ENCODE data around the gene NEUROD6. TPM values are rescaled to one million over a fixed set of nuclear protein-coding genes. Genes with fewer than 3 reads are reported as not detected.
A peak's percentile ranks its signal among the peaks of the same experiment; 100 is the strongest.

NEUROD6 gene
- total RNA-seq, 1 experiment from 2014 or later, result not detected

- Histone ChIP-seq H3K4me3 (ENCODE audit: low read depth, low read length, poor library complexity, severe bottlenecking) (no peak overlapping the region), H3K4me1 (ENCODE audit: insufficient read depth, low read length, poor library complexity, severe bottlenecking) (peaks cover 9% of the 10 kb centered on the region), H3K27ac (ENCODE audit: low read depth, low read length, poor library complexity, severe bottlenecking) (peak overlapping the region; percentile 10), H3K27me3 (replicated peaks; ENCODE audit: insufficient read depth, low read depth, low read length, poor library complexity) (no peaks in the 10 kb centered on the region), H3K9me3 (ENCODE audit: low read depth, low read length, poor library complexity, severe bottlenecking) (no peaks in the 10 kb centered on the region), H3K36me3 (ENCODE audit: insufficient read depth, low read length, poor library complexity, severe bottlenecking) (no peaks in the 10 kb centered on the region)
- ChIA-PET POLR2A (ENCODE audit: low non-redundant PET) (no interaction called here), CTCF (interaction anchor here (0.5 to 2.0 kb wide), 6 partner anchors 70 to 1118 kb away, joined by 3 to 9 read pairs (median 6); no protein-coding TSS in a partner anchor)
- no TSS peak for BruUV-seq (replicated peaks)
- DNase-seq (ENCODE audit: low spot score), result peak; percentile 85
- no peak for TF ChIP-seq EZH2 (IDR thresholded peaks at IDR 0.05; ENCODE audit: borderline replicate concordance, low read depth, low read length, poor library complexity, severe bottlenecking)
- TF ChIP-seq, protein P1, sequence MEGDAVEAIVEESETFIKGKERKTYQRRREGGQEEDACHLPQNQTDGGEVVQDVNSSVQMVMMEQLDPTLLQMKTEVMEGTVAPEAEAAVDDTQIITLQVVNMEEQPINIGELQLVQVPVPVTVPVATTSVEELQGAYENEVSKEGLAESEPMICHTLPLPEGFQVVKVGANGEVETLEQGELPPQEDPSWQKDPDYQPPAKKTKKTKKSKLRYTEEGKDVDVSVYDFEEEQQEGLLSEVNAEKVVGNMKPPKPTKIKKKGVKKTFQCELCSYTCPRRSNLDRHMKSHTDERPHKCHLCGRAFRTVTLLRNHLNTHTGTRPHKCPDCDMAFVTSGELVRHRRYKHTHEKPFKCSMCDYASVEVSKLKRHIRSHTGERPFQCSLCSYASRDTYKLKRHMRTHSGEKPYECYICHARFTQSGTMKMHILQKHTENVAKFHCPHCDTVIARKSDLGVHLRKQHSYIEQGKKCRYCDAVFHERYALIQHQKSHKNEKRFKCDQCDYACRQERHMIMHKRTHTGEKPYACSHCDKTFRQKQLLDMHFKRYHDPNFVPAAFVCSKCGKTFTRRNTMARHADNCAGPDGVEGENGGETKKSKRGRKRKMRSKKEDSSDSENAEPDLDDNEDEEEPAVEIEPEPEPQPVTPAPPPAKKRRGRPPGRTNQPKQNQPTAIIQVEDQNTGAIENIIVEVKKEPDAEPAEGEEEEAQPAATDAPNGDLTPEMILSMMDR (conservative IDR thresholded peaks at IDR 0.05; ENCODE audit: low read depth, low read length), result peak; percentile 85
- intact Hi-C loops (cut with micrococcal nuclease; ENCODE audit: unreplicated experiment), result loop anchor here (1.0 to 10.0 kb wide), 5 partner anchors 71 to 363 kb away; no protein-coding TSS in a partner anchor
These were observed 33.1 kb upstream of the NEUROD6 start for GRCh38 chr7:31373337-31374289.

DNA sequence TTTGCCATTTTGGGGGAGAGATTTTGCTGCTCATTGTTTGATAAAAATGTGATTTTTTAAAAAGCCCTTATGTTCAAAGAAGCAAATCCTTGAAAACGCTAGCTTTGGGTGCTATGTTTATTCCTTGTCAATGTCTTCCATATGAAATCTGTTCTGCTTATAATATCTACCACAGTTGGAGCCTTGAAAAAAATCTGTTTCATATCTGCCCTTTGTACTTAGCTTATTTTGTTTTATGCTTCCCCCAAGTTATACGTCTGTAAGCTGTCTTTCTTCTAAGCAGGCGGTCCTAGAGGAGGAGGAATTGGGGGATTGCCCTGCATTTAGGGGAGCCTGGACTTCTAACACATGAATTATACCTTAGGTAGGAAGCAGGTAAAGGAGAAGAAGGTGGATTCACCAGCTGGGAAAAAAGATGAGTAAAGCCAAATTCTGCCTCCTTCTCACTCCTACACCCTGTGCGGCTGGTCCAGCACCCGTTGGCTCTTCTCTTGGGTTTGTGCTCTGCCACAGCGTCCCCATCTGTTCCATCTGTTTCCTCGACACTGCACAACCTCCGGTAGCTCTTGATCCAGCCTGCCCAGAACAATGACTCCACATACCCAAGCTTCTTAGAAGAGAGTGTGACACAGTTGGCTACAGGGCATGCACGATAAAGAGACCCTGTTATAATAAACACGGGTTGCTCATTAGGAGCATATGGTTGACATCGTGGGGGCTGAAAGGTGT lies 31.9 kb upstream of the NEUROD6 start:
- POLR2A ChIA-PET (ENCODE audit: low non-redundant PET), result no interaction called here
- no peak overlapping the region for H3K27ac ChIP-seq (ENCODE audit: low read depth, low read length, poor library complexity, severe bottlenecking)
- CTCF ChIA-PET, result interaction anchor here (1.3 to 2.0 kb wide), 3 partner anchors 71 to 263 kb away, joined by 5 to 9 read pairs (median 6); no protein-coding TSS in a partner anchor
- H3K9me3 ChIP-seq (ENCODE audit: low read depth, low read length, poor library complexity, severe bottlenecking), result no peaks in the 10 kb centered on the region
- H3K36me3 ChIP-seq (ENCODE audit: insufficient read depth, low read length, poor library complexity, severe bottlenecking), result no peaks in the 10 kb centered on the region
- peaks cover 9% of the 10 kb centered on the region for H3K4me1 ChIP-seq (ENCODE audit: insufficient read depth, low read length, poor library complexity, severe bottlenecking)
- no TSS peak for BruUV-seq (replicated peaks)
- no peak for DNase-seq (ENCODE audit: low spot score)
- no peak overlapping the region for H3K4me3 ChIP-seq (ENCODE audit: low read depth, low read length, poor library complexity, severe bottlenecking)
- TF ChIP-seq, protein P1 (conservative IDR thresholded peaks at IDR 0.05; ENCODE audit: low read depth, low read length), result no peak
- TF ChIP-seq EZH2 (IDR thresholded peaks at IDR 0.05; ENCODE audit: borderline replicate concordance, low read depth, low read length, poor library complexity, severe bottlenecking), result no peak
- H3K27me3 ChIP-seq (replicated peaks; ENCODE audit: insufficient read depth, low read depth, low read length, poor library complexity), result no peaks in the 10 kb centered on the region
- intact Hi-C loops (cut with micrococcal nuclease; ENCODE audit: unreplicated experiment), result loop anchor here (2.0 to 10.0 kb wide), 2 partner anchors 72 to 116 kb away; no protein-coding TSS in a partner anchor

DNA sequence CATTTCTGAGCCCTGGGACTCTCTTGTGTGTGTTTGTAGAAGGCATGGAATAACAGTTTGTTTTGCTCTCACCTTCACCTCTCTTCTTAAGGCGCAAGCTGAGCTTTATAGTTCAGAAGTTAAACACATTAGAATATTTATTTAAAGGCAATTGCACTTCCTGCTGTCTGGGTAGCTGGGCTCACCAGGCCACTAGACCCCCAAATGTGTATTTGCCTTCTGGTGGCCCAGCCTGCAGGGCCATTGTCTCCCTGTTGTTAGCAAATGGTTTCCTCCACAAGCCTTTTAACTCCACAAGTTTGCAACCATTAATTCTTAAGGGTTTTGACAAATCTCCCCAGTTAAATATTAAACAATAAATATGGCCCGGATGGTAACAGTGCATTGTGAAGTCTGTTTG lies 31.1 kb upstream of the NEUROD6 start:
- TF ChIP-seq EZH2 (IDR thresholded peaks at IDR 0.05; ENCODE audit: borderline replicate concordance, low read depth, low read length, poor library complexity, severe bottlenecking), result no peak
- TF ChIP-seq, protein P1 (conservative IDR thresholded peaks at IDR 0.05; ENCODE audit: low read depth, low read length), result no peak
- intact Hi-C loops (cut with micrococcal nuclease; ENCODE audit: unreplicated experiment), result loop anchor here (2.0 to 10.0 kb wide), 2 partner anchors 73 to 117 kb away; no protein-coding TSS in a partner anchor
- ChIA-PET POLR2A (ENCODE audit: low non-redundant PET) (no interaction called here), CTCF (no interaction called here)
- Histone ChIP-seq H3K4me3 (ENCODE audit: low read depth, low read length, poor library complexity, severe bottlenecking) (no peak overlapping the region), H3K36me3 (ENCODE audit: insufficient read depth, low read length, poor library complexity, severe bottlenecking) (no peaks in the 10 kb centered on the region), H3K9me3 (ENCODE audit: low read depth, low read length, poor library complexity, severe bottlenecking) (no peaks in the 10 kb centered on the region), H3K4me1 (ENCODE audit: insufficient read depth, low read length, poor library complexity, severe bottlenecking) (peaks cover 9% of the 10 kb centered on the region), H3K27ac (ENCODE audit: low read depth, low read length, poor library complexity, severe bottlenecking) (no peak overlapping the region), H3K27me3 (replicated peaks; ENCODE audit: insufficient read depth, low read depth, low read length, poor library complexity) (no peaks in the 10 kb centered on the region)
- BruUV-seq (replicated peaks), result no TSS peak
- DNase-seq (ENCODE audit: low spot score), result no peak
